HEK293 (cell line): ENCODE measurements around the gene KLC4.
A peak's percentile ranks its signal among the peaks of the same experiment; 100 is the strongest.

Experiments
- CTCF ChIA-PET: fragments of 350-600 bp; formaldehyde crosslinking; extraction: SDS; loops from one replicate; lab custom pipeline; 2021; ENCODE audit warnings: antibody characterized with exemption; lab: Yijun Ruan, JAX
- POLR2A ChIA-PET: fragments of 300-600 bp; formaldehyde crosslinking; extraction: SDS; loops from one replicate; lab custom pipeline; 2020; ENCODE audit warnings: antibody characterized with exemption, inconsistent platforms; lab: Yijun Ruan, JAX
- H3K27ac ChIP-seq: fragments of 200-500 bp; sonication (Bioruptor generic); 2 replicates; pipeline ENCODE4 v1.5.1; 2014; ENCODE audit warnings: low read depth, low read length, control low read depth, inconsistent platforms; ENCODE audit errors: extremely low read depth
- H3K36me3 ChIP-seq, 2 experiments: fragments of 200-500 bp in 1 of 2; sonication (Bioruptor generic) in 1 of 2; 1 replicate in 1 of 2; 2 replicates in 1 of 2; pipeline ENCODE4 v1.5.1; 2014 to 2017; ENCODE audit warnings: inconsistent platforms in 2 of 2, low read length in 2 of 2; ENCODE audit not compliant: control insufficient read depth in 2 of 2, insufficient read depth in 1 of 2
- H3K4me1 ChIP-seq: fragments of 200-500 bp; sonication (Bioruptor generic); 2 replicates; pipeline ENCODE4 v1.5.1; 2014; ENCODE audit warnings: mild to moderate bottlenecking, low read length, inconsistent platforms; ENCODE audit not compliant: control insufficient read depth, insufficient read depth
- H3K4me3 ChIP-seq: 2 replicates; pipeline ENCODE4 v1.5.1; 2011; ENCODE audit warnings: low read depth, mild to moderate bottlenecking, control low read depth, low read length, moderate library complexity
- H3K9me3 ChIP-seq: fragments of 200-500 bp; sonication (Bioruptor generic); 2 replicates; pipeline ENCODE4 v1.5.1; 2014; ENCODE audit warnings: low read depth, low read length, inconsistent platforms; ENCODE audit not compliant: control insufficient read depth, insufficient read depth
- BCL11A ChIP-seq: fragments of 450-650 bp; formaldehyde crosslinking; IDR thresholded peaks from 2 replicates; pipeline ENCODE4 v1.5.1; 2016; ENCODE audit warnings: low read depth, missing biosample characterization, missing genetic modification characterization
- BCL6B ChIP-seq: fragments of 450-650 bp; formaldehyde crosslinking; IDR thresholded peaks from 2 replicates; pipeline ENCODE4 v1.5.1; 2017; ENCODE audit warnings: missing biosample characterization, missing genetic modification characterization
- GFI1B ChIP-seq: fragments of 450-650 bp; formaldehyde crosslinking; IDR thresholded peaks from 2 replicates; pipeline ENCODE4 v1.5.1; 2016; ENCODE audit warnings: missing biosample characterization, missing genetic modification characterization
- GLI2 ChIP-seq: fragments of 450-650 bp; formaldehyde crosslinking; IDR thresholded peaks from 2 replicates; pipeline ENCODE4; 2017; ENCODE audit warnings: missing biosample characterization, missing genetic modification characterization, low read depth, borderline replicate concordance
- HOXC10 ChIP-seq: sonication (generic); formaldehyde crosslinking; IDR thresholded peaks from 2 replicates; pipeline ENCODE4 v1.8.1; 2023; ENCODE audit warnings: mild to moderate bottlenecking, missing genetic modification reagents
- KLF1 ChIP-seq: fragments of 450-650 bp; formaldehyde crosslinking; IDR thresholded peaks from 2 replicates; pipeline ENCODE4 v1.5.1; 2016; ENCODE audit warnings: missing biosample characterization, missing genetic modification characterization
- MZF1 ChIP-seq: fragments of 450-650 bp; formaldehyde crosslinking; IDR thresholded peaks from 2 replicates; pipeline ENCODE4 v1.5.1; 2017; ENCODE audit warnings: missing biosample characterization, missing genetic modification characterization, borderline replicate concordance
- PRDM4 ChIP-seq: fragments of 450-650 bp; formaldehyde crosslinking; IDR thresholded peaks from 2 replicates; pipeline ENCODE4 v1.5.1; 2017; ENCODE audit warnings: missing biosample characterization, missing genetic modification characterization
- SP3 ChIP-seq: fragments of 450-650 bp; formaldehyde crosslinking; IDR thresholded peaks from 2 replicates; pipeline ENCODE4 v1.5.1; 2016; ENCODE audit warnings: missing biosample characterization, missing genetic modification characterization
- ZBTB8A ChIP-seq: fragments of 450-650 bp; formaldehyde crosslinking; IDR thresholded peaks from 2 replicates; pipeline ENCODE4 v1.5.1; 2016; ENCODE audit warnings: missing biosample characterization, missing genetic modification characterization
- ZFHX2 ChIP-seq: fragments of 450-650 bp; formaldehyde crosslinking; conservative IDR thresholded peaks from 2 replicates; pipeline ENCODE4 v1.5.1; 2016; ENCODE audit warnings: missing biosample characterization, missing genetic modification characterization
- ZNF19 ChIP-seq: fragments of 450-650 bp; formaldehyde crosslinking; IDR thresholded peaks from 2 replicates; pipeline ENCODE4; 2016; ENCODE audit warnings: missing biosample characterization, missing genetic modification characterization, low read depth
- ZNF214 ChIP-seq: fragments of 450-650 bp; formaldehyde crosslinking; IDR thresholded peaks from 2 replicates; pipeline ENCODE4 v1.5.1; 2017; ENCODE audit warnings: missing biosample characterization, mild to moderate bottlenecking, missing genetic modification characterization, borderline replicate concordance
- ZNF221 ChIP-seq: fragments of 450-650 bp; formaldehyde crosslinking; IDR thresholded peaks from 2 replicates; pipeline ENCODE4 v1.5.1; 2017; ENCODE audit warnings: missing biosample characterization, missing genetic modification characterization, borderline replicate concordance
- ZNF223 ChIP-seq: fragments of 450-650 bp; formaldehyde crosslinking; IDR thresholded peaks from 2 replicates; pipeline ENCODE4 v1.5.1; 2016; ENCODE audit warnings: missing biosample characterization, missing genetic modification characterization
- ZNF266 ChIP-seq: fragments of 450-650 bp; formaldehyde crosslinking; IDR thresholded peaks from 2 replicates; pipeline ENCODE4 v1.5.1; 2016; ENCODE audit warnings: missing biosample characterization, missing genetic modification characterization, low read depth
- ZNF302 ChIP-seq: fragments of 450-650 bp; formaldehyde crosslinking; IDR thresholded peaks from 2 replicates; pipeline ENCODE4 v1.5.1; 2016; ENCODE audit warnings: missing biosample characterization, missing genetic modification characterization, low read depth
- ZNF366 ChIP-seq: fragments of 450-650 bp; formaldehyde crosslinking; conservative IDR thresholded peaks from 2 replicates; pipeline ENCODE4 v1.5.1; 2016; ENCODE audit warnings: missing biosample characterization, missing genetic modification characterization
- ZNF394 ChIP-seq: fragments of 450-650 bp; formaldehyde crosslinking; IDR thresholded peaks from 2 replicates; pipeline ENCODE4 v1.5.1; 2016; ENCODE audit warnings: missing biosample characterization, missing genetic modification characterization, mild to moderate bottlenecking, moderate library complexity, borderline replicate concordance
- ZNF404 ChIP-seq: fragments of 450-650 bp; formaldehyde crosslinking; IDR thresholded peaks from 2 replicates; pipeline ENCODE4 v1.5.1; 2017; ENCODE audit warnings: missing biosample characterization, missing genetic modification characterization
- ZNF416 ChIP-seq: fragments of 450-650 bp; formaldehyde crosslinking; IDR thresholded peaks from 2 replicates; pipeline ENCODE4 v1.5.1; 2016; ENCODE audit warnings: missing biosample characterization, missing genetic modification characterization
- ZNF561 ChIP-seq: fragments of 450-650 bp; IDR thresholded peaks from 2 replicates; pipeline ENCODE4 v1.5.1; 2018; ENCODE audit warnings: missing biosample characterization, missing genetic modification characterization, borderline replicate concordance
- ZNF580 ChIP-seq: fragments of 450-650 bp; formaldehyde crosslinking; IDR thresholded peaks from 2 replicates; pipeline ENCODE4 v1.5.1; 2016; ENCODE audit warnings: missing biosample characterization, missing genetic modification characterization
- ZNF600 ChIP-seq: fragments of 450-650 bp; formaldehyde crosslinking; IDR thresholded peaks from 2 replicates; pipeline ENCODE4 v1.5.1; 2016; ENCODE audit warnings: missing biosample characterization, missing genetic modification characterization
- ZNF610 ChIP-seq: fragments of 450-650 bp; formaldehyde crosslinking; IDR thresholded peaks from 2 replicates; pipeline ENCODE4 v1.5.1; 2016; ENCODE audit warnings: missing biosample characterization, missing genetic modification characterization, borderline replicate concordance
- ZNF677 ChIP-seq: fragments of 450-650 bp; IDR thresholded peaks from 2 replicates; pipeline ENCODE4 v1.5.0; 2018; ENCODE audit warnings: missing biosample characterization, mild to moderate bottlenecking, missing genetic modification characterization, moderate library complexity
- ZNF843 ChIP-seq: fragments of 450-650 bp; formaldehyde crosslinking; IDR thresholded peaks from 2 replicates; pipeline ENCODE4 v1.5.1; 2016; ENCODE audit warnings: missing biosample characterization, missing genetic modification characterization
- TF ChIP-seq, protein P1 (sequence below): fragments of 450-650 bp; formaldehyde crosslinking; IDR thresholded peaks from 2 replicates; pipeline ENCODE4 v1.5.1; 2016; ENCODE audit warnings: missing biosample characterization, missing genetic modification characterization
- TF ChIP-seq, protein P2 (sequence below): fragments of 450-650 bp; formaldehyde crosslinking; IDR thresholded peaks from 2 replicates; pipeline ENCODE4 v1.5.1; 2016; ENCODE audit warnings: missing biosample characterization, missing genetic modification characterization
- TF ChIP-seq, protein P3 (sequence below): fragments of 450-650 bp; formaldehyde crosslinking; IDR thresholded peaks from 2 replicates; pipeline ENCODE4; 2016; ENCODE audit warnings: missing biosample characterization, missing genetic modification characterization

Gene KLC4

DNA sequence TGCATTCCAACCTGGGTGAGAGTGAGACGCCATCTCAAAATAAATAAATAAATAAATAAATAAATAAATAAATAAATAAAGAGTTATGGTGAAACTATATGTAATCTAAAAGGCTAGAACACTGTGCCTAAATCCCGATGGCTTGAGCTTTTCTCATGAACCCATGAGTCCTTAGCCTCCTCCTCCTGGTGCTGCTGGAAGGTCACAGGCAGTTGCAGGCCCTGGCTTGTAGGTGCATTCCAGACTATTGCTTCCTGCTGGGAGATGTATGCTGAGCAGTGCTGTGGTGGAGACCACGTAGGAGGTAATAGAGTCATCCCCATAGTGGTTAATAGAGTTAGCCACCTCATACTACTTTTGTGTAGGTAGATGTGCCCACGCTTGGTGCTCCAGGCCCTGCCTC is 29.2 kb downstream of the KLC4 start:
- Histone ChIP-seq H3K27ac (no peak overlapping the region), H3K9me3 (no peaks in the 10 kb centered on the region), H3K4me3 (no peak overlapping the region), H3K36me3 (no peaks in the 10 kb centered on the region), H3K4me1 (peaks cover 41% of the 10 kb centered on the region)
- ChIA-PET POLR2A (interaction anchor here (1.9 kb wide), 1 partner anchor 13 kb away, joined by 7 read pairs; the partner anchor contains the start of gene PTK7), CTCF (interaction anchor here (0.8 kb wide), 1 partner anchor 35 kb away, joined by 3 read pairs; the partner anchor contains the start of gene CUL7)
- peak; percentile 38; the same call in 1 of the 2 replicates for TF ChIP-seq ZNF366
- TF ChIP-seq BCL6B: no peak
- TF ChIP-seq ZNF416 (tag by site-specific recombination): no peak
- TF ChIP-seq KLF1 (tag by site-specific recombination): peak; percentile 13; the same call in 1 of the 2 replicates
- TF ChIP-seq ZFHX2 (tag by site-specific recombination): peak; percentile 97
- peak; percentile 99 for TF ChIP-seq ZNF394 (tag by site-specific recombination)
- peak; percentile 97 for TF ChIP-seq ZNF19 (tag by site-specific recombination)
- peak; percentile 85 for TF ChIP-seq ZNF610 (tag by site-specific recombination)
- peak; percentile 89 for TF ChIP-seq ZNF223
- peak; percentile 99 for TF ChIP-seq ZNF404 (tag by site-specific recombination)
- peak; percentile 98 for TF ChIP-seq ZNF266
- peak; percentile 75; the same call in 1 of the 2 replicates for TF ChIP-seq GLI2
- TF ChIP-seq MZF1 (tag by site-specific recombination): peak; percentile 80; the same call in 1 of the 2 replicates
- TF ChIP-seq, protein P1, sequence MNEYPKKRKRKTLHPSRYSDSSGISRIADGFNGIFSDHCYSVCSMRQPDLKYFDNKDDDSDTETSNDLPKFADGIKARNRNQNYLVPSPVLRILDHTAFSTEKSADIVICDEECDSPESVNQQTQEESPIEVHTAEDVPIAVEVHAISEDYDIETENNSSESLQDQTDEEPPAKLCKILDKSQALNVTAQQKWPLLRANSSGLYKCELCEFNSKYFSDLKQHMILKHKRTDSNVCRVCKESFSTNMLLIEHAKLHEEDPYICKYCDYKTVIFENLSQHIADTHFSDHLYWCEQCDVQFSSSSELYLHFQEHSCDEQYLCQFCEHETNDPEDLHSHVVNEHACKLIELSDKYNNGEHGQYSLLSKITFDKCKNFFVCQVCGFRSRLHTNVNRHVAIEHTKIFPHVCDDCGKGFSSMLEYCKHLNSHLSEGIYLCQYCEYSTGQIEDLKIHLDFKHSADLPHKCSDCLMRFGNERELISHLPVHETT (tag by site-specific recombination): peak; percentile 85
- TF ChIP-seq SP3: peak; percentile 41; the same call in 1 of the 2 replicates
- TF ChIP-seq BCL11A: 0 out of 2 replicates have a peak, but pooled peaks have one; percentile 17
- no peak for TF ChIP-seq ZNF677 (tag by site-specific recombination)
- TF ChIP-seq PRDM4 (tag by site-specific recombination): peak; percentile 46; the same call in 1 of the 2 replicates
- peak; percentile 73 for TF ChIP-seq GFI1B (tag by site-specific recombination)
- peak; percentile 91 for TF ChIP-seq ZBTB8A
- no peak for TF ChIP-seq ZNF561 (tag by site-specific recombination)
- TF ChIP-seq, protein P2, sequence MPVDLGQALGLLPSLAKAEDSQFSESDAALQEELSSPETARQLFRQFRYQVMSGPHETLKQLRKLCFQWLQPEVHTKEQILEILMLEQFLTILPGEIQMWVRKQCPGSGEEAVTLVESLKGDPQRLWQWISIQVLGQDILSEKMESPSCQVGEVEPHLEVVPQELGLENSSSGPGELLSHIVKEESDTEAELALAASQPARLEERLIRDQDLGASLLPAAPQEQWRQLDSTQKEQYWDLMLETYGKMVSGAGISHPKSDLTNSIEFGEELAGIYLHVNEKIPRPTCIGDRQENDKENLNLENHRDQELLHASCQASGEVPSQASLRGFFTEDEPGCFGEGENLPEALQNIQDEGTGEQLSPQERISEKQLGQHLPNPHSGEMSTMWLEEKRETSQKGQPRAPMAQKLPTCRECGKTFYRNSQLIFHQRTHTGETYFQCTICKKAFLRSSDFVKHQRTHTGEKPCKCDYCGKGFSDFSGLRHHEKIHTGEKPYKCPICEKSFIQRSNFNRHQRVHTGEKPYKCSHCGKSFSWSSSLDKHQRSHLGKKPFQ (tag by site-specific recombination): peak; percentile 71
- 0 out of 2 replicates have a peak, but pooled peaks have one; percentile 23 for TF ChIP-seq ZNF843
- no peak; the same call in 1 of the 2 replicates for TF ChIP-seq ZNF214 (tag by site-specific recombination)
- TF ChIP-seq HOXC10 (CRISPR knock-in tag): no peak
- TF ChIP-seq, protein P3, sequence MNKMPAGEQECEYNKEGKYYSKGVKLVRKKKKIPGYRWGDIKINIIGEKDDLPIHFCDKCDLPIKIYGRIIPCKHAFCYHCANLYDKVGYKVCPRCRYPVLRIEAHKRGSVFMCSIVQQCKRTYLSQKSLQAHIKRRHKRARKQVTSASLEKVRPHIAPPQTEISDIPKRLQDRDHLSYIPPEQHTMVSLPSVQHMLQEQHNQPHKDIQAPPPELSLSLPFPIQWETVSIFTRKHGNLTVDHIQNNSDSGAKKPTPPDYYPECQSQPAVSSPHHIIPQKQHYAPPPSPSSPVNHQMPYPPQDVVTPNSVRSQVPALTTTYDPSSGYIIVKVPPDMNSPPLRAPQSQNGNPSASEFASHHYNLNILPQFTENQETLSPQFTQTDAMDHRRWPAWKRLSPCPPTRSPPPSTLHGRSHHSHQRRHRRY: no peak
- TF ChIP-seq ZNF600: peak; percentile 92
- peak; percentile 38; the same call in 1 of the 2 replicates for TF ChIP-seq ZNF221
- peak; percentile 80; the same call in 1 of the 2 replicates for TF ChIP-seq ZNF580 (tag by site-specific recombination)
- TF ChIP-seq ZNF302: 0 out of 2 replicates have a peak, but pooled peaks have one; percentile 16
